Pancreas (tissue), 10 donors: ENCODE data around the gene C1QTNF9B. TPM values are rescaled to one million over a fixed set of nuclear protein-coding genes. Genes with fewer than 3 reads are reported as not detected.

Experiments
- ATAC-seq, 4 donors: fragments of 200-7000 bp; cut with Tn5 transposase; one replicate each; pipeline versions ENCODE4 v1.8.0 to v1.9.1; 2020; ENCODE audit warnings: mild to moderate bottlenecking in 4 of 4, moderate library complexity in 4 of 4
- DNase-seq, 6 donors: peaks; one replicate each; pipeline ENCODE4 v3.0.0-alpha.2; 2020
- FAIRE-seq: peaks from 2 replicates; lab custom pipeline; 2012; peaks lifted over from hg19 to GRCh38; lab: Jason Lieb, UNC
- H3K27ac ChIP-seq, 4 donors: fragments of 200-600 bp; sonication (generic); 1 replicate in 3 of 4; 2 replicates in 1 of 4; pipeline versions ENCODE4 v1.5.0 to v1.8.0; 2020
- H3K27me3 ChIP-seq, 4 donors: fragments of 200-600 bp; one replicate each; pipeline ENCODE4 v1.8.0; 2021
- H3K36me3 ChIP-seq, 3 donors: fragments of 200-600 bp; sonication (generic) in 1 of 3; one replicate each; pipeline versions ENCODE4 v1.5.0 to v1.8.0; 2020 to 2021
- H3K4me1 ChIP-seq, 3 donors: fragments of 200-600 bp; one replicate each; pipeline ENCODE4 v1.8.0; 2021
- H3K4me3 ChIP-seq, 4 donors: fragments of 200-600 bp; sonication (generic) in 2 of 4; one replicate each; pipeline versions ENCODE4 v1.5.0 to v1.8.0; 2020 to 2021
- H3K9me3 ChIP-seq, 4 donors: fragments of 200-600 bp; one replicate each; pipeline ENCODE4 v1.8.0; 2021
- CTCF ChIP-seq, 4 donors: fragments of 200-600 bp; sonication (generic) in 3 of 4; IDR thresholded peaks; one replicate each; pipeline versions ENCODE4 v1.5.0 to v1.8.0; 2021; ENCODE audit warnings: antibody characterized with exemption in 4 of 4
- WGBS, 2 donors: extraction: QIAGEN DNeasy Blood & Tissue Kit; methylation state at CpG; one replicate each; pipeline ENCODE4 v1.1.7; 2013; 5-methylcytosine and 5-hydroxymethylcytosine counted together
- intact Hi-C, 3 donors: fragments of 100-400 bp; cut with DNase I; formaldehyde crosslinking; loops; one replicate each; pipeline versions ENCODE4 v1.11.1 to v1.14.2; 2022
- polyA plus RNA-seq, 2 donors: library from polyadenylated mRNA; stranded (reverse); fragments of 200-250 nt; gene quantifications; one replicate each; pipeline ENCODE4 v1.2.3, GENCODE V29; 2013
- total RNA-seq, 6 donors: library from RNA; stranded (reverse); fragmentation: NEBNext Ultra II Directional in 4 of 6; extraction: Animal tissue kit (Norgen Biotek cat#: 25700) in 4 of 6; gene quantifications; one replicate each; pipeline versions ENCODE4 v1.2.1 to v1.2.4, GENCODE V29; 2021 to 2023
- donor health status: healthy with polysubstance abuse.
- donor health status: DM: no; HTN: no; CAD: no; lungs with moderate emphysema.
- donor health status: DM: no; HTN: no; CAD: no.
- donor health status: control.
- donor health status: control.
- donor health status: Bipolar disorder and iron deficiency.
- donor health status: DM: yes; HTN: yes; CAD: no.
- donor health status: DM: no; HTN: no; CAD: no.
- donor health status: DM: no; HTN: no; CAD: no.
- donor health status: DM: yes; HTN: yes; CAD: no.

C1QTNF9B gene
- total and polyA plus RNA-seq, 8 donors: 0.12 to 0.20 TPM; not detected in 6

DNA sequence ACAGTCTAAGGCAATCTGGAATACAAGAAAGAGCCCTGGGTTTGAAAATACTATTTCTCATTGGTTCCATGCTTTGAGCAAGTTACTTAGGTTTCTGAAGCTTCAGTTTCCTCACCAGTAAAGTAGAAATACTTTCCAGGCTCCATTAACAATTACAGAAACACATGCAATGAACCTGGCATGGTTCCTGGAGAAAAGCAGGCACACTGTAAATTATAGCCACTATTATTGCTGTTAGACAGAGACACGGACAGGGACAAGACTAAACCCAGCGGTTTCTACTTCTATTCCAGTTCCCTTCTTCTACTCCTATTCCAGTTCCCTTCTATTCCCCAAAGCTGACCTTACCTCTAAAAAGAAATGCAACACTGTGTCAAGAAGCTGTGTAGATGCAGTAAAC lies 49.3 kb downstream of the C1QTNF9B start:
- no peak for ATAC-seq
- H3K4me1 ChIP-seq: peaks cover 0 to 4% (median 0%) of the 10 kb centered on the region in 3 donors
- no peak overlapping the region for H3K4me3 ChIP-seq
- no peaks in the 10 kb centered on the region for H3K36me3 ChIP-seq
- WGBS, 2 donors: 83 to 88% methylated on average over 2 of the region's 2 CpGs
- no peak for FAIRE-seq
- H3K27me3 ChIP-seq: no peaks in the 10 kb centered on the region
- no peak for DNase-seq
- H3K27ac ChIP-seq: no peak overlapping the region
- intact Hi-C loops: no loop called here
- TF ChIP-seq CTCF (IDR thresholded peaks at IDR 0.05): no peak
- no peaks in the 10 kb centered on the region for H3K9me3 ChIP-seq

DNA sequence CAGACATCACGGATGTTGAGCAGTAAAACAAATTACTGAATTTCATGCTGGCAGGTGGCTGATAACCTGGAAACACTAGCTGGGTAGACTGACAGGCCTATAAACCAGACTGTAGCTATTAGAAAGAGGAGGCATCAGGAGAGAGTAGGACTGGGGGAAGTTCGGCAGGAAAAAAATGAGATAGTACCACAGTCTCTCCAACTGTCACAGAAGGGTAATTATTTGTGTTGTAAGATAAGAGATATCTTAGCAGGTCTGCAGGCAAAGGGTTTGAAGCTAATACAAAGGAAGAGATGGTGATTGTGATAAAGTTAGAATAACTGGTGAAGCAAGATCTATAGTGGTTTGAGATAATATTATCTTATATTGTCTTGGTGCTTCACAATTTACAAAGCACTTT lies 49.8 kb downstream of the C1QTNF9B start:
- no peak for TF ChIP-seq CTCF (IDR thresholded peaks at IDR 0.05)
- H3K36me3 ChIP-seq: no peaks in the 10 kb centered on the region
- FAIRE-seq (no peak), ATAC-seq (no peak), DNase-seq (no peak)
- H3K27ac ChIP-seq: no peak overlapping the region
- WGBS, 2 donors: 64 to 65% methylated on average over 2 of the region's 2 CpGs
- H3K4me3 ChIP-seq: no peak overlapping the region
- H3K4me1 ChIP-seq: peaks cover 0 to 4% (median 0%) of the 10 kb centered on the region in 3 donors
- intact Hi-C loops: no loop called here
- no peaks in the 10 kb centered on the region for H3K9me3 ChIP-seq
- no peaks in the 10 kb centered on the region for H3K27me3 ChIP-seq

DNA sequence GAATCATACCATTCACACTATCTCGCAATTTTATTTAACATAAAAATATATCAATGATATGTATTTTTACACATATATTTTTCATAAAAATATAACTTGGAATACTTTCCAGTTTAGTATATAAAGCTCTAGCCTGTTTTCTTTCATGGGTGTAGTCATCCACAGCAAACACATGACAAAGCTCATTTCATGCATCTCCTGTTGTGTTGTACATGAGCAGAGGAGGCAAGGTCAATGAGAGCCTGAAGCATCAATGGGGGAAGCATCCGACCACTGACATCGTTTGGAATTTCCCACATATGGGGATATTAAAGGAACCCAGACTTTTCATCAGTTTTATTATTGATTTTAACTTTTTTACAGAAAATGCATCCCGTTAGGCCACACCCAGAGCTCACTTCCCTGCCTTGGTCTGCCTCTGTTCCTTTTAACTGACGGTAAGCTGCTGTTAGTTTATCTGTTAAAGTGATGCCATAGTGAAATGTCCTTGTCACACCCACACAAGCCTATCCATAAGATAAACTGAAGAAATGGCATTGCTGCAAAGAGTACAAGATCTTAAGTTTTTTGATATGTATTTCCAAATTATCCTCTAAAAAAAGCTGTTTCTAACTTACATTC lies 52.1 kb downstream of the C1QTNF9B start:
- Histone ChIP-seq H3K36me3 (no peaks in the 10 kb centered on the region), H3K27ac (no peak overlapping the region), H3K4me1 (no peaks in the 10 kb centered on the region), H3K9me3 (no peaks in the 10 kb centered on the region), H3K27me3 (no peaks in the 10 kb centered on the region), H3K4me3 (no peak overlapping the region)
- no peak for ATAC-seq
- no peak for FAIRE-seq
- intact Hi-C loops: no loop called here
- no peak for DNase-seq
- no peak for TF ChIP-seq CTCF (IDR thresholded peaks at IDR 0.05)
- 86 to 90% methylated on average over 5 of the region's 5 CpGs for WGBS, 2 donors

DNA sequence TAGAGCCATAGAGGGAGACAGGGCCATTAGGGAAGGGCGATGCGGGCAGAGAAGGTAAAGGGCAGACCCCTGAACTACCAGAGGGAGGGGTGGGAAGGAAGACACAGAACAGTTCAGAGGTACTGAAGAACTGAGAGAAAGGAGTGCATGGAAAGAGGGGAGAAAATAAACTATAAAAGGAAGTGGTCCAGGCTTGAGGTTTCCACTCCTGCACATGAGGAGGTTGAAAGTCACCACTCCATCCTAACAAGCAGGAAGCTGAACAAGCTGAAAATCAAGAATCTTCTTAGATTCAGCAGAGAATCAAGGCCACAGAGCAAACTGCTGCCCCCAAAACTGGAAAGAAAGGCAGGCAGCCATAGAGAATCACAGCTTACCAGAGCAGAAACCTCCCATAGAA lies 53.2 kb downstream of the C1QTNF9B start:
- FAIRE-seq: no peak

More for the DNA sequence above, 53.2 kb downstream of the C1QTNF9B start:
- Histone ChIP-seq H3K27me3 (no peaks in the 10 kb centered on the region), H3K4me3 (no peak overlapping the region), H3K9me3 (no peaks in the 10 kb centered on the region), H3K27ac (no peak overlapping the region), H3K36me3 (no peaks in the 10 kb centered on the region), H3K4me1 (no peaks in the 10 kb centered on the region)
- DNase-seq (no peak), ATAC-seq (no peak)
- no peak for TF ChIP-seq CTCF (IDR thresholded peaks at IDR 0.05)
- WGBS, 2 donors: 96 to 97% methylated on average over 2 of the region's 2 CpGs
- intact Hi-C loops: no loop called here
